Measurements from ENCODE around the gene SYNRG.

The SYNRG gene

GRCh38 chr17:37605081-37605480, 4.1 kb downstream of the SYNRG start:
- TF ChIP-seq CTCF (IDR thresholded peaks at IDR 0.05; ENCODE audit: insufficient read depth, low read depth, low read length, missing control alignments) = no peak
- DNase-seq (ENCODE audit: low read depth) = no peak
- no peak overlapping the region for H3K4me3 ChIP-seq (ENCODE audit: low read length)

- H3K4me3 ChIP-seq (ENCODE audit: low read length) = no peak overlapping the region
- TF ChIP-seq CTCF (IDR thresholded peaks at IDR 0.05; ENCODE audit: insufficient read depth, low read depth, low read length, missing control alignments) = no peak
- DNase-seq (ENCODE audit: low read depth) = no peak
Observed at GRCh38 chr17:37604556-37604955, 4.7 kb downstream of the SYNRG start.

GRCh38 chr17:37598145-37598544, 11.1 kb downstream of the SYNRG start:
- TF ChIP-seq CTCF (IDR thresholded peaks at IDR 0.05; ENCODE audit: insufficient read depth, low read depth, low read length, missing control alignments) = no peak
- no peak for DNase-seq (ENCODE audit: low read depth)
- no peak overlapping the region for H3K4me3 ChIP-seq (ENCODE audit: low read length)

- no peak for TF ChIP-seq CTCF (IDR thresholded peaks at IDR 0.05; ENCODE audit: insufficient read depth, low read depth, low read length, missing control alignments)
- no peak for DNase-seq (ENCODE audit: low read depth)
- no peak overlapping the region for H3K4me3 ChIP-seq (ENCODE audit: low read length)
Observed at GRCh38 chr17:37592291-37592690, 16.9 kb downstream of the SYNRG start.

GRCh38 chr17:37585066-37585465, 24.2 kb downstream of the SYNRG start:
- DNase-seq (ENCODE audit: low read depth) = no peak
- no peak for TF ChIP-seq CTCF (IDR thresholded peaks at IDR 0.05; ENCODE audit: insufficient read depth, low read depth, low read length, missing control alignments)
- no peak overlapping the region for H3K4me3 ChIP-seq (ENCODE audit: low read length)

- no peak for TF ChIP-seq CTCF (IDR thresholded peaks at IDR 0.05; ENCODE audit: insufficient read depth, low read depth, low read length, missing control alignments)
- peak; percentile 53 for DNase-seq (ENCODE audit: low read depth)
- H3K4me3 ChIP-seq (ENCODE audit: low read length) = no peak overlapping the region
Observed at GRCh38 chr17:37576281-37576680, 32.9 kb downstream of the SYNRG start.

- no peak for DNase-seq (ENCODE audit: low read depth)
- no peak for TF ChIP-seq CTCF (IDR thresholded peaks at IDR 0.05; ENCODE audit: insufficient read depth, low read depth, low read length, missing control alignments)
- no peak overlapping the region for H3K4me3 ChIP-seq (ENCODE audit: low read length)
Observed at GRCh38 chr17:37574427-37574826, 34.8 kb downstream of the SYNRG start.
